SK-N-SH (cell line): ENCODE data around the gene SLC8A2. TPM values are rescaled to one million over a fixed set of nuclear protein-coding genes. Genes with fewer than 3 reads are reported as not detected.

Experiments used
- CTCF ChIA-PET: fragments of 300-600, 350-600 bp; formaldehyde crosslinking; extraction: SDS; loops from one replicate; lab custom pipeline; 2021; lab: Yijun Ruan, JAX
- POLR2A ChIA-PET: fragments of 350-600 bp; sonication (Branson Sonifier 250); formaldehyde crosslinking; extraction: SDS; loops from one replicate; lab custom pipeline; 2020; ENCODE audit warnings: antibody characterized with exemption, inconsistent platforms; lab: Yijun Ruan, JAX
- DNase-seq: peaks from one replicate; pipeline ENCODE4 v3.0.0; 2012
- H2AFZ ChIP-seq: fragments of 200-600 bp; sonication (generic); 2 replicates; pipeline ENCODE4 v1.8.1; 2016; ENCODE audit warnings: antibody characterized with exemption, mild to moderate bottlenecking, low read depth
- H3F3A ChIP-seq: fragments of 200-600 bp; sonication (generic); replicated peaks from 2 replicates; pipeline ENCODE3; 2016; ENCODE audit warnings: antibody characterized with exemption, mild to moderate bottlenecking; ENCODE audit not compliant: insufficient read depth
- H3K27ac ChIP-seq, 2 experiments: fragments of 200-500 bp in 1 of 2; fragments of 200-600 bp in 1 of 2; sonication (Bioruptor generic) in 1 of 2; sonication (generic), shearing (Covaris generic) in 1 of 2; 2 replicates each; pipeline versions ENCODE4 v1.5.1 to v1.6.1; 2014 to 2016; ENCODE audit warnings: low read depth in 2 of 2, inconsistent platforms in 1 of 2, low read length in 1 of 2, mild to moderate bottlenecking in 1 of 2, mixed read lengths in 1 of 2
- H3K27me3 ChIP-seq: fragments of 200-600 bp; sonication (generic), shearing (Covaris generic); 2 replicates; pipeline ENCODE4 v1.6.1; 2016; ENCODE audit warnings: mixed run types; ENCODE audit not compliant: insufficient read depth
- H3K36me3 ChIP-seq, 2 experiments: fragments of 200-500 bp in 1 of 2; fragments of 200-600 bp in 1 of 2; sonication (Bioruptor generic) in 1 of 2; sonication (generic) in 1 of 2; replicated peaks in 1 of 2; 2 replicates each; pipeline versions ENCODE3 to v1.5.1; 2014 to 2016; ENCODE audit warnings: low read length in 1 of 2, mild to moderate bottlenecking in 1 of 2; ENCODE audit not compliant: insufficient read depth in 2 of 2, control insufficient read depth in 1 of 2
- H3K4me1 ChIP-seq, 2 experiments: fragments of 200-500 bp in 1 of 2; fragments of 200-600 bp in 1 of 2; sonication (Bioruptor generic) in 1 of 2; sonication (generic), shearing (Covaris generic) in 1 of 2; 2 replicates each; pipeline versions ENCODE4 v1.5.1 to v1.6.1; 2014 to 2016; ENCODE audit warnings: low read depth in 1 of 2, low read length in 1 of 2, mixed run types in 1 of 2; ENCODE audit not compliant: insufficient read depth in 2 of 2, control insufficient read depth in 1 of 2
- H3K4me2 ChIP-seq: fragments of 200-600 bp; sonication (generic), shearing (Covaris generic); 2 replicates; pipeline ENCODE4 v1.6.1; 2017; ENCODE audit warnings: mixed run types
- H3K4me3 ChIP-seq, 2 experiments: fragments of 200-500 bp in 1 of 2; fragments of 200-600 bp in 1 of 2; sonication (Bioruptor generic) in 1 of 2; sonication (generic), shearing (Covaris generic) in 1 of 2; 2 replicates each; pipeline versions ENCODE4 v1.5.1 to v1.8.1; 2014 to 2016; ENCODE audit warnings: low read depth in 2 of 2, inconsistent platforms in 1 of 2, low read length in 1 of 2, mild to moderate bottlenecking in 1 of 2, mixed read lengths in 1 of 2, moderate library complexity in 1 of 2
- H3K79me2 ChIP-seq: fragments of 200-600 bp; sonication (generic); 2 replicates; pipeline ENCODE4 v1.8.1; 2017; ENCODE audit warnings: mild to moderate bottlenecking; ENCODE audit not compliant: insufficient read depth
- H3K9ac ChIP-seq: fragments of 200-600 bp; sonication (generic); 2 replicates; pipeline ENCODE4 v1.6.1; 2017; ENCODE audit warnings: mixed run types
- H3K9me2 ChIP-seq: fragments of 200-600 bp; sonication (generic); 2 replicates; pipeline ENCODE4 v1.6.1; 2017; ENCODE audit warnings: mixed run types
- H3K9me3 ChIP-seq: fragments of 200-600 bp; sonication (generic); 2 replicates; pipeline ENCODE4 v1.6.1; 2017; ENCODE audit warnings: mixed run types, mild to moderate bottlenecking, moderate library complexity
- H4K20me1 ChIP-seq: fragments of 200-600 bp; sonication (generic); 2 replicates; pipeline ENCODE4 v1.6.1; 2017; ENCODE audit warnings: mild to moderate bottlenecking, mixed run types; ENCODE audit not compliant: insufficient read depth
- EP300 ChIP-seq, 2 experiments: IDR thresholded peaks; 2 replicates each; pipeline versions ENCODE4 v1.4.0 to v1.6.1; 2012; ENCODE audit warnings: borderline replicate concordance in 1 of 2, low read depth in 1 of 2, low read length in 1 of 2
- GATA2 ChIP-seq: sonication (generic); formaldehyde crosslinking; IDR thresholded peaks from 2 replicates; pipeline ENCODE4 v1.5.0; 2020; ENCODE audit warnings: mild to moderate bottlenecking, missing genetic modification reagents
- MAX ChIP-seq: IDR thresholded peaks from 2 replicates; pipeline ENCODE4 v1.4.0; 2012; ENCODE audit warnings: low read depth
- MEF2A ChIP-seq: IDR thresholded peaks from 2 replicates; pipeline ENCODE4 v1.4.0; 2012; ENCODE audit warnings: low read depth, borderline replicate concordance
- MXI1 ChIP-seq: IDR thresholded peaks from 2 replicates; pipeline ENCODE4 v1.6.1; 2012; ENCODE audit warnings: mild to moderate bottlenecking, low read depth, low read length, improper control_type of control experiment
- NFIC ChIP-seq: IDR thresholded peaks from 2 replicates; pipeline ENCODE4 v1.4.0; 2012; ENCODE audit warnings: borderline replicate concordance
- NRF1 ChIP-seq: IDR thresholded peaks from 2 replicates; pipeline ENCODE4 v1.6.1; 2012; ENCODE audit warnings: low read depth, mild to moderate bottlenecking, low read length
- PBX3 ChIP-seq: IDR thresholded peaks from 2 replicates; pipeline ENCODE4; 2012
- RFX5 ChIP-seq: IDR thresholded peaks from 2 replicates; pipeline ENCODE4 v1.6.1; 2012; ENCODE audit warnings: mild to moderate bottlenecking, improper control_type of control experiment, low read length
- USF1 ChIP-seq: IDR thresholded peaks from 2 replicates; pipeline ENCODE4 v1.4.0; 2012; ENCODE audit warnings: low read depth, borderline replicate concordance
- YY1 ChIP-seq: IDR thresholded peaks from 2 replicates; pipeline ENCODE4 v1.4.0; 2012; ENCODE audit warnings: low read depth, mild to moderate bottlenecking
- WGBS: methylation state at CpG from one replicate; pipeline ENCODE4 v1.1.6; 2017; ENCODE audit warnings: low lambda C conversion rate; 5-methylcytosine and 5-hydroxymethylcytosine counted together
- polyA plus RNA-seq, 3 experiments: library from polyadenylated mRNA; depleted of rRNA; stranded (reverse); fragments of >200 nt; gene quantifications; 2 replicates each; pipeline ENCODE4 v1.2.3, GENCODE V29; 2012

Gene SLC8A2
- polyA plus RNA-seq, 1 of the 3 experiments (the other 2 are of a cell fraction): 0.58 TPM

- TF ChIP-seq RFX5 (peak; percentile 58), MXI1 (peak; percentile 99), NFIC (peak; percentile 39; the same call in 1 of the 2 replicates), NRF1 (peak; percentile 66), MEF2A (no peak), PBX3 (peak; percentile 68), EP300 (IDR thresholded peaks at IDR 0.05; ENCODE audit: borderline replicate concordance in 1 of 2, low read depth in 1 of 2, low read length in 1 of 2) (peak in 1 of 2 experiments; percentile 60; a peak in 1 of 4 replicates), MAX (peak; percentile 74), YY1 (no peak), USF1 (peak; percentile 96)
Measured at GRCh38 chr19:47514869-47515588, 43.3 kb upstream of the SLC8A2 start, which contains the start of gene NAPA (continued).

GRCh38 chr19:47514151-47514868, 42.6 kb upstream of the SLC8A2 start:
- Histone ChIP-seq H3K79me2 (peaks cover 52% of the 10 kb centered on the region), H3K4me1 (peaks cover 15 to 16% of the 10 kb centered on the region in 2 experiments; a peak in 3 of 4 replicates), H3K4me3 (peak overlapping the region; percentile 91 to 97), H3F3A (no peaks in the 10 kb centered on the region), H3K9ac (peak overlapping the region; percentile 99), H3K9me2 (no peaks in the 10 kb centered on the region), H4K20me1 (peaks cover 20% of the 10 kb centered on the region), H3K36me3 (peaks cover 0 to 3% of the 10 kb centered on the region in 2 experiments), H3K4me2 (peak overlapping the region; percentile 100), H3K27ac (peak overlapping the region; percentile 72 to 88), H2AFZ (peak overlapping the region; percentile 84; the same call in 1 of the 2 replicates), H3K27me3 (no peaks in the 10 kb centered on the region), H3K9me3 (no peaks in the 10 kb centered on the region)
- TF ChIP-seq USF1 (no peak), NFIC (no peak), GATA2 (no peak)
- DNase-seq: peak; percentile 42
- ChIA-PET CTCF (interaction anchor here (0.6 to 7.9 kb wide), 8 partner anchors 12 to 185 kb away, joined by 3 to 168 read pairs (median 24); partner anchors contain the start of gene KPTN), POLR2A (no interaction called here)
- WGBS: 4% methylated on average over 38 of the region's 40 CpGs
